ENCODE data around the gene BCAR3.
"Not testable (repeated sequence)": the region's sequence is repeated elsewhere in the genome, so short reads cannot be mapped to it uniquely, and the experiment has no call there.

BCAR3 gene

DNA sequence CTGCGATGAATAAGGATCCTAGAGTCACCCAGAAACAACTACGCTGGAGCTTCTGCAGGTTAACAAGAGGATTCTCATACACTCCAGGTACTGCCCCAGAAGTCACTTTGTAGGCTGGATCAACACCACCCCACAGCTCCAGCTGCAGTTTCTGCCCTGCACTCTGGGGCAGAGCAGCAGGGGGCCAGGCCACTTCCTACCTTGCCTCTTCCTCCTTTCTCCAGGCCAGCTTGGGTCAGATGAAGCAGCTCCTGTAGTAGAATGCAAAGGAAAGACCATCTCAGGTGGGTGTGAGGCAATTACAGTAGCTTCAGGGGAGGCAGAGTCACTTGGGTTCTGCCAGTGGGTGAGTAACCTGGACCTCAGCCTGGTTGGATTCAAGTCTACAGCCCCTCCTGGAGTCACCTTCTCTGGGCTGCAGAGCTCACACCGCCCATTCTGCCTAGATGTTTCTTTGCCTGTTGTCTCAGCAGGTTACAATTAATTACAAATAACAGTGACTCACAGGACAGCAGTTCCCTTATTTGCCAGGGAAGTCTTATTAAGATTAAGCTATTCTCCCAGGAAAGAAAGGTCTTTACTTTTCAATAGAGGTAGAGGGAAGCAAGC lies 24.4 kb upstream of the BCAR3 start:
- DNase-seq = no peak

DNA sequence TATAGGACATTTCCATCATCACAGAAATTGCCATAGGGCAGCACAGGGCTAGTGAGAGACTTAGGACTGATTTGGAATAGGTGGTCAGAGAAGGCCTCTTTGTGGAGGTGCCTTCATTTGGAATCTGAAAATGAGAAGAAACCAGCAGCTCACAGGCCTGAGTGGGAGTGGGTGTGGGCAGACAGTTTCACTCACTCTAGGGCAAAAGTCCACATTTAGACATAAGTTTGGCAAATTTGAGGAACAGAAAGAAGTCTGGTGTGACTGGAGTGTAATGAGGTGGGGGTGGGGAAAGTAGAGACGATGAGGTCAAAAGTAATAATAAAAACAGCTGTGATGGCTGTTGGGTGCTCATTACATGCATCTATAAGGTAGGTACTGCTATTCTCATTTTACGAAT lies 22.4 kb upstream of the BCAR3 start:
- peak in 1 of 2 donors; percentile 50 for DNase-seq

DNA sequence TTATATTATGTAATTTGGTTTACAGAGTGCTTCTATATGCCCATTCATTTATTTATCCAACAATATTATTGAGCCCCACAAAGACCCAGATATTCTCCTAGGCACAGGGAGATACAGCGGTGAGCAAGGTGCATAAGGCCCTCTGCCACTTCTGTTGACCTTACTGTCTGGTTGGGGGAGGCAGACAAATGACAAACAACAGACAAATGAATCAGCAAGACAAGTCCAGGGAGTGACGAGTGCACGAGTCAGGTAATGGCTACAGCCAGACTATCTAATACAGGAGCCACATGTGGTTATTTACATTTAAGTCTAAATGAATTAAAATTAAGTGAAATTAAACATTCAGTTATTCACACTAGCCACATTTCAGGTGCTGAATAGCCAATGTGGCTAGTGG lies 22.0 kb upstream of the BCAR3 start:
- no peak for DNase-seq

DNA sequence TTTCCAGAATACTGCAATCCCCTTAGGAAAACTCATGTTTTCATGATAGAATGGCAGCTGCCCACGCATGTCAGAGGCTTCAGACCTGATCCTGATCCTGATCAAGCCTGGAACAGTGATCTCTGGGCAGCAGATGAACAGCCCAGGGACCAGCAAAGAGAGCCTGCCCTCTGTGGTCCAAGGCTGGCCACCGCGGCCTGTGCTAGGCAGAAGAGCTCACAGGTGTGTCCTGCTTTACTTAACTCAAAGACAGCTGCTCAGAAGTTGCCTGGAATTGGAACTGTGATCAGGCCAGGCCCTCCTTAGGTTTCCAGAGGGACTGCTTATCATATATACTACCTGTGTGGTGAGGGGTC lies 21.2 kb upstream of the BCAR3 start:
- no peak for DNase-seq

DNA sequence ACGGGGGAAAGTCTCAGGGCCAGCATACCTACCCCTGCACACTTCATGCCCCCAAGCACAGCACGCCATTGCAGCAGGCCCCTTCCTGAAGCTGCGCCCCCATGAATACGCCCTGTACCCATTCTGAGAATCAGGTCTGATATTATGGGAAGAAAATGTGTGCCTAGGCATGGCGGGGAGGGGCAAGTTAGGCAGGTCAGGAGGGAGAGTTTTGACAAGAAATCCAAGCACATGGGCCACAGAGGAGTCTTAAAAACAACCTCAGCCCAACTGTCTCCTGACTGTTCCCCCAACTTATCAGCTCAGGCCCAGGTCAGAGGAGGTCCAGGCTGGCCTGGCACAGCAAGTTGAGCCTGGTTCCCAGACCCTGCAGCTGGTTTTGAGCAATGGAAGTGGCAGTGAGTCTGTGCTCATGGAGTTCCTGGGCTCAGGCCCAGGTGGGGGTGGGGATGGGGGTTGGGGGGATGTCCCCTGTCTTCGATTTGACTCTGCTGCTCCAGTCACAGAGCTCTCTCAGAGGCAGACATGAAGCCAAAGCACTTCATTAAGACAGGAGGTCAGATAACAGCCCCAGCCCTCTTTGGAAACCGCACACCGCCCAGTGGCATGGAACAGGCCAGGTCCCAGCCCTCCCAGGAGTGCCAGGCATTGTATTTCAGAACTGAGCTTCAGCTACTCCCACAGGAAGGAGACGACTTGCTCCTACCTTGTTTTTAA lies 20.6 kb upstream of the BCAR3 start:
- no peak for DNase-seq

DNA sequence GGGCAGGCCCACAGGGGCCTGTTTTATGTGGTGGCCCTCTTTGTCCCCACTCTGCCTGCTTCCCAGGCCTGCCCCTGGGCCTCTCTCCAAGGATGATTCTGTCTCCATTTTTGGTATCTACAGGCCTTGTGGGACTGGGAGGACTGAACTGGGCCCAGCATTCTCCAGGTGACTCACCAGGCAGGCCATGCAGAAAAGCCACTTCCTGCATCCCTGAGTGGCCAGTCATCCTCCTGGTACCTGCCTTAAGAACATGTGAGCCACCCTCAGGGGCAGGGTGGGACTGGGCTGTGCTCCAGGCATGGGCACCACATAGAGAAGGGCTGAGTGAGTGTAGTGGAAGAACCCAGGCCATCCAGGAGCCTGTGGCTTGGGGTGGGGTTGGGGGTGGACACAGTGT lies 20.0 kb upstream of the BCAR3 start:
- no peak for DNase-seq

DNA sequence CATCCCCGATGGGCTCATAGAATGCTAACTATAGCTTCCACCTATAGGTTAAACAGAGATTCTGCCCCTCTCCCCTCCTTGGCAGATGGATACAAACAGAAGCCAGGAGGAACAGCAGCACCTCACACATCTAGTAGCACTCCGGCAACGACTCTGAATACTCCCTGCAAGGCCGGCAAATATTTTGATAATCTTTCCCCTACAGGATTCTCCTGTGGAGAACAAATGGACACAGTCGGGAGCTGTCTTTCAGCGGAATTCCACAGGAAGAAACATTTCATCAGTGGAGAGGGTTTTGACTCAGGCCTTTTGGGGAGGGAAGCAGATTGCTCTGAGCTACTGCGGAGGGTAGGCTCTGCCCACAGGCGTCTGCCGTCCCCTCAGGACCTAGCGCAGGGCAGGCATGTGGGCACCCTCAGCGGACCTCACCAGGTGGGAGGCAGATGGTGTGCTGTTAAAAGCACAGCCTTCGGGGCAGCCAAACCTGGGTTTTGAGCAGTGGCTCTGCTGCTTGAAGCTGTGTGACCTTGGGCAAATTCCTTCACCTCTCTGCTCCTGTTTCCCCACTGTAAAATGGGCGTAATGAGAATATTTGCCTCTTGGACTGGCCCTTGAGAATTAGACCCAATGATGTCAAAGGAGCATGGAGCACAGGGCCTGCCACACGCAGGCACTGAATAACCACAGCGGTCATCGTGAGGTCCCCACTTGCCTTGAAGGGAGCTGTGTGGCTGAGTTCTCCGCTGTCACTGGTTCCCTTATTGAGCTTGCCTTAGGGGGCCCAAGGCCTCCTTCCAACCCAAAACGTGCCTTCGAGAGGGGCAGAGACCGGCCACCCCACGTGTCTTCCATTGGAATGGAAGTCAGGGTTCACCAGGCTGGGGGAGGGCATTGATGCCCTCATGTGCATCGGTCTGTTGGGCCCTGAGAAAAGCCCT lies 19.2 kb upstream of the BCAR3 start:
- no peak for DNase-seq

DNA sequence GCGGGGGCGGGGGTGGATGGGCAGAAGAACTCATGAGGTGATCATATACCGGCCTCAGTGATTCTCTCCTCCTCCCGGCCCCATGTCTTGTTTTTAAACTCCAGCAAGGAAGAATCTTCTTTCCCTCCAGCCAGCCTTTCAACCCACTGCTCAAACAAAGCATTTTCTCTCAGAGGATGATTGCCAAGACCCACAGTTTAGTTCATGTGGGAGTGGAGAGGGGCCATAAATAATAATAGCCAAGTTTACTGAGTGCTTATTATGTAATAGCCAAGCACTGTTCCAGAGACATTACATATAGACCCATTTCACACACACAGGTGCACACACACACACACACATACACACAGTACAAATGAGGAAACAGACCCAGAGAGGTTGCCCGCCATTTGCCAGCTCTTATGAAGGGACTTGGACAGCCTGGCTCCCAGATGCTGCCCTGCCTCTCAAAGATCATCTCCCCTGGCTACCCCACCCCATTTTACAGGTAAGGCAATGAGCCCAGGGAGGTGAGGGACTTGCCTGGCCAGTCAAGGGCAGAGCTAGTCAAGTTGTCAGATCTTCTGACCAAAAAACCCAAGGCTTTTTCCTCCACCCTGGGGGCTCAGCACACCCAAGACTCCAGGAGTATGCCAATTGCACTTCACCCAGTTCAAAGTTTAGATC lies 18.0 kb upstream of the BCAR3 start:
- DNase-seq = no peak

DNA sequence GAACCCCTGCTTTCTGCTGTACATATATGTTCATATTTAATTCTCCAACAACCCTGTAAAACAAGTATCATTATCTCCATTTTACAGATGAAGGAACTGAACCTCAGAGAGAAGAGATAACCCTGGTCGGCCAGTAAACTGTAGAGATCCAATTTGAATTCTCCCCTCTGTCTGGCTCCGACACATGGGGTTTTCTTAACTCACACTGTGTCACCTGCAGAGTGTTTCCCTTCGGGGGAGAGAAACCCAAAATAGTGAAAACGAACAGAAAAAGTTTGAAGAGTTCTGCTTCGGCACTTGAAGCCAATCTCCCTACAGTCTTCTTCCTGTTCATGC lies 17.4 kb upstream of the BCAR3 start:
- DNase-seq = no peak

DNA sequence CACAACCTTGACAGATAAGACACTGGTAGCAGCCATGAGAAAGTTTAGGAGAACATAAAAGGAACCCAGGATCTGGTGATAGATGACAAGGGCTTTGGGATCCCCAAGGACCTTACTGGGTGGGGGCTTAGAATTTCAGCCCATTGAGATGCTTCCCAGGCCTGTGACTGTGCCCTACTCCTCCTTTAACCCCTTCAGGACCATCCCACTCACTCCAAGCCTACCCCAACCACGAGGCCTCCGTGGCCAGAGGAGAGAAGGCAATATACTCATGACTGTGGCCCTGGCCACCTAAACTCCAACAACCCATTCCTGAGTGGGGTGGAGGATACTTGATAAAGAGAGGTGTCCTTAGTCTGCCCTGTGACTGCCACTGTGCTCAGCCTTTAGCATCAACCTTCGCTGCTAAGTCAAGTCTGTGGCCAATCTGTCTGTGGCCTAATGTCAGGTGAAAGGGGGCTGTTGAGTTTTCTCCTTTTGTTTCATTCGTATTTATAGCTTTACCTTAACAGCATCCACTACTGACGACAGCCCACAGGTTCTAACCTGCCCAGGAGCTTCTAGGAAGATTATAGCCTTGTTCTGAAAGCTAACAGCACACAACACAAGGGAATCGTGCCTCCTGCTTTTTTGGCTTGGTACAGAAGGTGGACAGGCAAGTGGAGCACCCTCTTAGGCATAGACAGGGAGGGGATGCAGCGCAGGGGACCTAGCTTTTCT lies 16.9 kb upstream of the BCAR3 start:
- DNase-seq = no peak

DNA sequence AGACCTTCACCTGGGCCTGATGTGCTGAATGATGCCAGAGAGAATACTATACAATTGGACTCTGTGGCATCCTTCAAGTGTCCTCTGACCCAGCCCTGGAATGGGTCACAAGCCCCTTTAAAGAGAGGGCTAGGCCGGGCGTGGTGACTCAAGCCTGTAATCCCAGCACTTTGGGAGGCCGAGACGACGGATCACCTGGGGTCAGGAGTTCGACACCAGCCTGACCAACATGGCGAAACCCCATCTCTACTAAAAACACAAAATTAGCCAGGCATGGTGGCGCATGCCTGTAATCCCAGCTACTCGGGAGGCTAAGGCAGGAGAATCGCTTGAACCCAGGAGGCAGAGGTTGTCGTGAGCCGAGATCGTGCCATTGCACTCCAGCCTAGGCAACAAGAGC lies 15.9 kb upstream of the BCAR3 start:
- not testable (repeated sequence) for DNase-seq

DNA sequence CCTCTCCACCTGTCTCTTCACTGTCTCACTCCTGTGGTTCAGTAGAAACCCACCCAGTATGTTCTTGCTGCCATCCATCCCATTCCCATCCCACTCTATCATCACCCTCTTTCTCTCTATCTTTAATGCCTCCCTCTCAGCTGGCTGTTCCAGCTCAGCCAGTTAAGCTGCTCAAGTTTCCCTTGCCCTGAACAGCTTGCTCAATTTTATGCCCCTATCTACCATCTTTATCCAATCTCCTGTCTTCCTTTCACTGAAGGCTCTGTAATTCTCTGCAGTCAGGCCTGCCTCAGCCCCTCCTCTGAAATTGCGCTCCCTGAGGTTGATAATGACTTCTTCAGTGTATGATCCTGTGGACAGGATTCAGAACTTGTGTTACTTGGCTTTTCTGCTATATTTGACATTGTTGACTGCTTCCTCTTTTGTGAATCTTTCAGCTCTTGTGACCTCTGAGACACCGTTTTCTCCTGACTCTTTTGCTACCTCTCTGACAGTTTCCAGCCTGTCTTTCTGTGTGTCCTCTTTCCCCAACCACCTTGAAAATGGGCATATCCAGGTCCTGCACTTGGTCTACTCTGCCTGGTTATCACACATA lies 13.9 kb upstream of the BCAR3 start:
- DNase-seq = no peak

DNA sequence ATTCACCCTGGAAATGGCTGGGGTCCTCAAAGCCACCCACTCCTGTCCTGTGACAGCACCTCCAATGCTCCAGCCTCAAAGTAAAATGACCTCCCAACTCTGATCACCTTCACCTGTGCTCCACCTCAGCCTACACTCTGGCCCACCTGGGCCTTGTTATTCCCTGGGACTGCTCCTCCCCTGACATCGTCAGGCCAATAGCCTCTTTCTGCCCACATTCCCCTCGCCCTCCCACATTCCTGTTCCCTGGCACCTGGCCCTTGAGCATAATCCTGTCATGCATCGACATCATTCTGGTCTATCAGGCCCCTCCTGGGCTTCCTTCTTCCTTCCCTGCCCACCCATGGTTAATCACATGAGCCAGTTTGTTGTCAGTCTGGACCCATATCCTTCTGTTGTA lies 13.2 kb upstream of the BCAR3 start:
- DNase-seq = no peak

DNA sequence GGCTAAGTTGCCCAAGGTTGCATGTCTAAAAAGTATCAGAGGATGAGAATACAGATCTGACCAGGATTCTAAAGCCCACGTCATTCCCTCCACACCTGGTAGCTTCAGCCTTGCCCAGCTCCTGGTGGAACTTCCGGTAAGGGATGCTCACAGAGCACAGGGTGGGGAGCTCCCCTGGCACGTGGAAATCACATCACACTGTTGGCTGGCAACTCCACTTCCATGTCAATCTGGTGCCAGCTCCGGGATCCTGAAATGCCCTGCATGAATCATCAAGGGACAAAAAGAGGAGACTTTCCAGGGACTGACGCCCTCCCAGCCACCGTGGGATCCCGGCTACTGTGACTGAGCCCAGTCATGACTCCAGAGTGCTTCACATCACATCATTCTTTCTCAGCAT lies 12.4 kb upstream of the BCAR3 start:
- no peak for DNase-seq

DNA sequence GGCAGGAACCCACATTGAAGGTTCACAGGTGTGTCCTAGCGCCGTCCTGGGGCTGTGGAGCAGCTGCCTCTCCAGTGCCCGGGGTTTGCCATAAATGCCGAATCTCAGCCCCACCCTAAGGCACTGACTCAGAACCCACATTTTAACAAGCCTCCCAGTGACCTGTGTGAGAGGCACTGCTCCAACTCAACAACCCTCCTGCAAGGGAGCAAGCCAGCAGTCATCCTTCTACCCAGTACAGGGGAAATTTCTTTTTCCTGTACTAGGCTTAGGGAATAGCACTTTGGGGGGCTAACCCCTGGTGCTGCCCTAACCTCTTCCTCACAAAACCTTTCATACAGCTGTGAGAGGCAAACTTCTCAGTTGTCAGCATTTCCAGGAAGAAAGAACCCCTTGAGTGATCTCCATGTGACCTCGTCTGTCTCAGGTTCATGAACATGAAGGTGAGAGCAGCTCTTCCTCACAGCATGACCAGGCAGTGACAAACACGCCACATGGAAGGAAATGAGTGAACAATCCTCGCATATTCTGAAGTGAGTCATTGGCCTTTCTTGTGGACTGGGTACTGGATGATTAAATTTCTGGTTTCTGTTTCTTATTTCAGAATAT lies 11.4 kb upstream of the BCAR3 start:
- peak in 1 of 2 donors; percentile 38 for DNase-seq

DNA sequence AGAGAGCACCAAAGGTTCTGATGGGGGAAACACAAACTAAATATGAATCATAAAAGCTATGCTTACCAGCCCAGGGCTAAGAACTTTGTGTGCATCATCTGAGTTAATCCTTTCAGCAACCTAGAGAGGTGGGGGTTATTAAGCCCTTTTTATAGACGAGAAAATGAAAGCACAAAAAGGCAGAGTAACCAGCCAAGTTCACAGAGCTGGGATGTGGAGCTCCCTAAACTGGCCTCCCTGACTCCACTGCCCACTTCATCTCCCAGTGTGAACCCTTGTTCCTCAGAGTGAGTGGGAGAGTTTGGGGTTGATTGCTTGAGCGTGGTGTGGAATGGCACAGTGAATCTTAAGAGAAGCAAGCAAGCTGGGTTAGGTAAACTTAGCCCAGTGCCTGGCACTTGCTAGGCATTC lies 10.8 kb upstream of the BCAR3 start:
- no peak for DNase-seq

DNA sequence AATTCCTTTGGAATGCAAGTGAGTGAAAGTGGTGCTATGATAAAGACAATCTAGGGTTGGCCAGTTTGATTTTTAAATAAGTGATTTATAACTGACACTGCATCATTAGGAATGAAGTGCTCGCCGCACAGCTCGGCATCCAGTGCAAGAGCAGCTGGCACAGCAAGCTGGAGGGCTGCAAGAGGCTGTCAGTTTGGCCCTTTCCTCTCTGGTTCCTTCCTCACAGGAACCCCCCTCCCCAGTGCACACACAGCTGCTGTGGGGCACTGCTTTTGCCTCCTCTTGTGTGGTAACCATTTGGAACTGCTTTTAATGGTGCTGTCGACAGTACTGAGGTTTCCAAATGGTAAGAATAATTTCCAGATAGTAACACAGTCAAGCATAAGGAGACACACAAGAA lies 10.4 kb upstream of the BCAR3 start:
- DNase-seq = no peak

DNA sequence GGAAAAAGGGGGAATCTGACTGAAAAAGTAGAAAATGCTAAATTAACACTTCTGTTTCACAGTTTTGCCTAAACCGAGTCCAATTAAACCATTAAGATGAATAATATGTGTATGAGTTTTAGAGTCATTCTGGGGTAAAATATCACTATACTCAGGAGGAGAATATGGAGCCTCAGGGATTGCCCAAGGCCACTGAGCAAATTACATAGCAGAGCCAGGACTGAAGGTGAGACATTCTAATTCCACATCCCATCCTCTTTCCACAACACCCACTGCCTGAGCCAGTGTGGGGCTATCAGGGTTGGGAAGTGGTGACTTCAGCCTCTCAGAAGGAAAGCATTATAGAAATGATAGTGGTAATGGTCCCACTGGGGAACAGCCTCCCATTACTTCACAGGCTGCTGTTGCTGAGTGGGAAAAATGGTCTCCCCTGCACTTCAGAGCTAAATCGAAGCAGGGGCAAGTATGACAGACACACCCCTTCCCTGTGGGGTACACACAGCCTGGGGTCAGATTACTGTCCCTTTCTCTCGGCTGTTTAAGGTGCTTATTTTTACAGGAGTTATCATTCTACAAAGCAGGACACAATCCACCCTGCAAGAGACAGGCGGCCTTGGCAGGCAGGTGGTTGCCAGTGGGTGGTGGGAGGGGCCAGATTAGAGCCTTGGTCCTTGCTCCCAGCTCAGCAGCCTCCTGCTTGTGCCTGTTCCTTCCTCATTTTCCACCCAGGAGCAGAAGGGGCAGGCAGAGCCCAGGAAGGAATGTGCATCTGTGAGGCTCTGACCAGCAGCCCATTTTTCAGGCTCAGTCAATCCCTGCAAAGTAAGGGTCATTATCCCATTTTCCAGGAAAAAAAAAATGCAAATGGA lies 9.5 kb upstream of the BCAR3 start:
- no peak for DNase-seq

DNA sequence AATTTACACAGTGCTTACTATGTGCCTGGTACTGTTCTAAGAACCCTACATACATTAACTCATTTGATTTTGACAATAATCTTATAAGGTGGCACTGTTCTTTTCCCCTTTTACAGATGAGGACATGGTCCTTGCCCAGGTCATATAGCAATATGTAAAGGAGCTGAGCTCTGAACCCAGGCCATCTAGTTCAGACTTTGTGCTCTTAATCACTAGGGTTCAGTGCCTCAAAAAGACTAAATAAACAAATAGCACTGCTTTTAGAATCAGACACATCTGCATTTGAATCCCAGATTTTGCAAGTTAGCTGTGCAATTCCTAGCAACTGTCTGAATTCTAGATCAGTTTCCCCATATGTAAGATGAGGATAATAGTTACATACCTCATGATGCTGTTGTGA lies 8.7 kb upstream of the BCAR3 start:
- DNase-seq = no peak

DNA sequence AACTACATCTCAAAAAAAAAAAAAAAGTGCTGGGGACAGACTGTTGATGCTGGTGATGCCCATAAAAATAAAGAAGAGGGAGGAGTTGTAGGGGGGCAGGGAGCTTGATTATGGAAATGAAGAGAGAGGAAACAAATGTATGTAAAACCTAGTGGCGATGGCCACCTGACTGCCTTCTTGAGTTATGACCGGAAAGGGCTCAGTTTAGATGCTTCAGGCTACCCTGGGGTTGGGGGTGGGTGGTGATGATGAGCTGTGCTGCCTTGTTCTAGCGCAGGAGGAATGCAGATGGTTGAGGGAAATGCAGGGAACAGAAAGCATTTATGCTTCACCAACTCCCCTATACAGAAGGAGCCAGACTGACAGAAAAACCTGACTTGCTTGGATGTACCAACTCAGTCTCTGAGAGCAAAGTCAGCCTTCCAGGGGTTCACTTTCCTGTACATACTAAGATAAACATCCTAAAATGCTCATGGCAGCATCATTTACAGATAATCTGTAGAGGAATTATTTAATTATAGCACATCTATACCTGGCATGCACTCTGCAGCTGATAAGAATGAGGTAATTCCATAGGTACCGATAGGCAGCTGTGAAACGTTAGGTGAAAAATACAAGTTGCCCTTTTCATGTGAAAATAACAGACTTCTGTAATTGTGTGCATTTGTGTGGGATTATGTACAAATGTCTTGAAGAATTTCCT lies 8.0 kb upstream of the BCAR3 start:
- DNase-seq = no peak
